Muscle of arm (tissue), 12 donors: ENCODE results near the gene GPHN. TPM values are rescaled to one million over a fixed set of nuclear protein-coding genes. Genes with fewer than 3 reads are reported as not detected.

ENCODE experiments used
- DNase-seq: peaks from one replicate; pipeline ENCODE4 v3.0.0-alpha.2; 2013
- polyA plus RNA-seq, 12 donors: library from polyadenylated mRNA; unstranded; fragments of 120-200 nt; gene quantifications; one replicate each; pipeline ENCODE4 v1.2.1, GENCODE V29; 2013; ENCODE audit not compliant: insufficient read length in 12 of 12

Gene GPHN
- polyA plus RNA-seq, 12 donors, result 6.3 to 20.5 (median 17.6) TPM; not detected in 1

- no peak for DNase-seq
Observed at GRCh38 chr14:67221248-67221981, 713.5 kb downstream of the GPHN start.

- no peak for DNase-seq
Observed at GRCh38 chr14:67221982-67222328, 714.0 kb downstream of the GPHN start.

GRCh38 chr14:67225523-67225922 lies 717.6 kb downstream of the GPHN start:
- no peak for DNase-seq

- DNase-seq, result no peak
Observed at GRCh38 chr14:67228325-67228984, 720.5 kb downstream of the GPHN start.

Other genes with a start within 250 kb of the GPHN start
- under 1 TPM in 1 of 12 donors, not detected in 11; 0.10 TPM for gene CCDC196, start 21.8 kb upstream of the GPHN start, polyA plus RNA-seq